Measurements from ENCODE around the gene DRD3.

DRD3 gene

DNA sequence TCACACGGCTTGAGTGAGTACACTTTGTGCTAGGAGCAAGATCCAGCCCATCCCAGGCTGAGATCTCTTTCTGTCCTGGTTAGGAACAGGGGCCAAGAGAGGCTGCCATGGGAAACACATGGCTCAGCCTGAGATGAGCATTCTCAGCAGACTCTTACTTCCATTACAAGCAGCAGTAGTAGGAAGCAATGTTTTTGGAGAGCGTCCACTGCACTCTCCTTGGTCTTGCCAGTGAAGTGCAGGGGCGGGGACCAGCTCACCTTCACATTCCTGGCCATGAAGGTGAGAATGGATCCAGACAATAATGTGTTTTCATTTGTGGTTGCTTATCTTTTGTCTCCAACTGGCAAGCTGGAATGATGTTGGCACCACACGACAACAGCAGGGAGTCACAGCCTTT is 33.8 kb upstream of the DRD3 start:
- TF ChIP-seq, protein P1, sequence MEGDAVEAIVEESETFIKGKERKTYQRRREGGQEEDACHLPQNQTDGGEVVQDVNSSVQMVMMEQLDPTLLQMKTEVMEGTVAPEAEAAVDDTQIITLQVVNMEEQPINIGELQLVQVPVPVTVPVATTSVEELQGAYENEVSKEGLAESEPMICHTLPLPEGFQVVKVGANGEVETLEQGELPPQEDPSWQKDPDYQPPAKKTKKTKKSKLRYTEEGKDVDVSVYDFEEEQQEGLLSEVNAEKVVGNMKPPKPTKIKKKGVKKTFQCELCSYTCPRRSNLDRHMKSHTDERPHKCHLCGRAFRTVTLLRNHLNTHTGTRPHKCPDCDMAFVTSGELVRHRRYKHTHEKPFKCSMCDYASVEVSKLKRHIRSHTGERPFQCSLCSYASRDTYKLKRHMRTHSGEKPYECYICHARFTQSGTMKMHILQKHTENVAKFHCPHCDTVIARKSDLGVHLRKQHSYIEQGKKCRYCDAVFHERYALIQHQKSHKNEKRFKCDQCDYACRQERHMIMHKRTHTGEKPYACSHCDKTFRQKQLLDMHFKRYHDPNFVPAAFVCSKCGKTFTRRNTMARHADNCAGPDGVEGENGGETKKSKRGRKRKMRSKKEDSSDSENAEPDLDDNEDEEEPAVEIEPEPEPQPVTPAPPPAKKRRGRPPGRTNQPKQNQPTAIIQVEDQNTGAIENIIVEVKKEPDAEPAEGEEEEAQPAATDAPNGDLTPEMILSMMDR (IDR thresholded peaks at IDR 0.05), result no peak

DNA sequence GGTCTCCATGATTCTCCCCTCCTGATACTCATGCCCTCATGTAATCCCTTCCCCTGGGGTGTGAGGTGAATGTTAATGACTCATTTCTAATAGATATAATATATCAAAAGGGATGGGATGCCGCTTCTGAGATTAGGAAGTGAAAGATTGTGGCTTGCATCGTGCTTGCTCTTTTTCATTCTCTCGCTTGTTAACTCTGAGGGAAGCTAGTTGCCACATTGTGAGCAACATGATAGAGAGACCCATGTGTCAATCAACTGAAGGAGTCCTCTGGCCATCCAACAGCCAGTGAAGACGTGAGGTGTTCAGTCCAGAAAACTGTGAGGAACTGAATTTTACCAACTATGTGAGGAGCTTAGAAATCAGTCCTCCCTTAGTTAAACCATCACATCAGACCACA is 28.9 kb upstream of the DRD3 start:
- TF ChIP-seq, protein P1 (IDR thresholded peaks at IDR 0.05), result no peak

DNA sequence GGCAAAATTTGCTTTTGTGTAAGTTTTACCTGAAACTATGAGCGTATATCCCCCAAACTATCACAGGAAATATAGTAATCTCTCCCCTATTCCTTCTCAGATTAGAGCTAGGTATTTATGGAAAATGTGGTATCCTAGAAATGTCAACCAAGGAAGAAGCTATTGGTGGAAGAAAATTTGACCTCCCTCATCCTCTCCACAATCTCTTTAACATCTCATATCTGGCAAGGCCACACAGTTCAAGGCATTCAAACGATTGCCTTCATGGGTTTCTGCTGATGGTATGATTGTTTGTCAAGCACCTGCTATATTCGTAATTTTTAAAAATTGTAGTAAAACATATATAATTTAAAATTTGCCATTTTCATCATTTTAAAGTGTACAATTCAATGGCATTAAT is 27.5 kb upstream of the DRD3 start:
- TF ChIP-seq, protein P1 (IDR thresholded peaks at IDR 0.05), result no peak

DNA sequence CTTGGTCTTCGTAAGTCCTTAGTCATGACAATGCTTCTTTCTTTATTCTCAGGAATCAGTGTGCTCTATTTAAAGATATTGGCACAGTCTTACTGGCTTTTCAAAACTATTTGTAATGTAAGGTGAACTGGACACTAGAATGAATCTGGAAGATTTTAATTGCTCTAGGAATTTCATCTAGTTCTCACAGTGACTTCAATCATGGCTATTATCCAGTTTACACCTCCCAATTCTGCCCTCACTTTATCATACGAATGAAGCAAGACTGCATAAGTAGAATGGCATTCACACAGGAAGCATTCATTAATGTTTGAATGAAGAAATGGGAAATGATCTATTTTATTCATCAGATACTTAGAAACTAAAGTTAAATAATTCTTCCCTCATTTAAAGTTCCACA is 26.7 kb upstream of the DRD3 start:
- TF ChIP-seq, protein P1 (IDR thresholded peaks at IDR 0.05), result no peak

DNA sequence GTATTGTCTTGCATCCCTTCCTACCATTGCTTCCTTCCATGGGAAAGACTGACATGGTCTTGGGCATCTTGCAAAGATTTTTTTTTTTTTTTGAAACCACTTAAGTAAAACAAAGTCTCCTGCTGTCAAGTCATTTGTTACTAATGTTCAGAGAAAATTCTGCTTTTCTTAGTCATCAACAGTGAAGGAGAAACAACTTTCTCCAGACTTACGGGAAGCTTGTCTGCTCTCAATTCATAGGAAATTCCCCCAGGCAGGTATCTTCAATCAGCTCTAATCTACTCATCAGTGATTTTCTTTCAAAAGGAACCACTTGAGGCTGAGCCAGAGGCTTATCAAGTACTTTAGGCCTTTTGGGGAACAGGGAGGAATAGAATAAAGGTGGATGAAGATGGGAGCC is 15.9 kb upstream of the DRD3 start:
- TF ChIP-seq, protein P1 (IDR thresholded peaks at IDR 0.05), result no peak

DNA sequence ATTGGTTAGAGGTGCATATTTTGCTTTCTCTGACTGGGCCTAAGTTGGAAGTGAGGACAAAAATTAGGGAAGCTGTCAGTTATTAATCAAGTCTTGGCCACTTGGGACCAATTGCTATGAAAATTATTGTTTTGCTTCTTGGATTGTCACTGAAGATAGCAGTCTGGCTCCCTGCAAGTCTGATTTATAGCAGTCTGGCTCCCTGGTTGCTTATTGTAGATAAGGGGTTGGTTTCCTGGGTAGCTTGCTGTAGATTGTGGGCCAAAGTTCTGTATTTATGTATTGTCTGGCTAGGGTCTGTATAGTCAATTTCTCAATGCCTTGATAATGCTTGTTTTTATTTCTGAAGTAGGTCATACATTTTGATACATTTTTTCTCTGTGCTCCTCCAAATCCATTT is 13.3 kb upstream of the DRD3 start:
- TF ChIP-seq, protein P1 (IDR thresholded peaks at IDR 0.05), result no peak

DNA sequence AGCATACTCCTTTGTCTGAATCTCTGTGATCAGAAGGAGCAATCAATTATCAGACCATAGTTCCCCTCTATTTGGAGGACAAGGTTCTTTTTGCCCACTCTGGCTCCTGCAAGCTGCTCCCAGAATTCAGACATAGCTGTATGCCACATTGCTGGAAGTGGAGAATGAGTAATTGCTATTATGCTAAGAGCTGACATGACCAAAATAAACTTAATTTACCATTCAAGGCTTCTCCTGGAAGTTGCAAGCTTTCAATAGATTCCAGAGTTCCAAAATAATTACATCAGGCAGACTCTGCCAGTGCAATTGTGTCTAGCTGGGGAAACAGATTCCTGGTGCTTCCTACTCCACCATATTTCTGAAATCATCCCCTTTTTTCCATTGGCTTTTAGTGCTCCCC is 7.6 kb upstream of the DRD3 start:
- TF ChIP-seq, protein P1 (IDR thresholded peaks at IDR 0.05), result no peak

DNA sequence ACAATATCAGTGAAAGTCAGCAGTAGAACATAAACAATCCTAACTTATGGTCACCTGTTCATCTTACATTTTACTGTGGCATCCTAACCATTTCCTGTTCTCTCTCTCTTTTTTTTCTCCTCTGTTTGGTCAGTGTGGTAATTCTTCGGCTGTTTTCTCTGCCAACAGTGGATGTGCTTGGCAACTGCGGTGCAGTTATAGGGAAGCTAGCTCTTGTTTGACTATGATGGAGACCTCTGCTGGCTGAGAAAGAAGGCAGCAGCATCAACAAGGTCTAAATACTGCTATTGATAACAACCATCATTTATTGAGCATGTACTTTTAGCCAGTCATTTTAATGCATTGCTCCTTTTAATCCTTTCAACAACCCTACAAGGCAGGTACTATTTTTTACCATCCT is 723 bp upstream of the DRD3 start:
- TF ChIP-seq, protein P1 (IDR thresholded peaks at IDR 0.05), result peak; percentile 22; the same call in 1 of the 2 replicates

Data from LNCAP (cell line).